ENCODE results near the gene VCL.
A peak's percentile ranks its signal among the peaks of the same experiment; 100 is the strongest.
"Not testable (repeated sequence)": the region's sequence is repeated elsewhere in the genome, so short reads cannot be mapped to it uniquely, and the experiment has no call there.

Gene VCL

DNA sequence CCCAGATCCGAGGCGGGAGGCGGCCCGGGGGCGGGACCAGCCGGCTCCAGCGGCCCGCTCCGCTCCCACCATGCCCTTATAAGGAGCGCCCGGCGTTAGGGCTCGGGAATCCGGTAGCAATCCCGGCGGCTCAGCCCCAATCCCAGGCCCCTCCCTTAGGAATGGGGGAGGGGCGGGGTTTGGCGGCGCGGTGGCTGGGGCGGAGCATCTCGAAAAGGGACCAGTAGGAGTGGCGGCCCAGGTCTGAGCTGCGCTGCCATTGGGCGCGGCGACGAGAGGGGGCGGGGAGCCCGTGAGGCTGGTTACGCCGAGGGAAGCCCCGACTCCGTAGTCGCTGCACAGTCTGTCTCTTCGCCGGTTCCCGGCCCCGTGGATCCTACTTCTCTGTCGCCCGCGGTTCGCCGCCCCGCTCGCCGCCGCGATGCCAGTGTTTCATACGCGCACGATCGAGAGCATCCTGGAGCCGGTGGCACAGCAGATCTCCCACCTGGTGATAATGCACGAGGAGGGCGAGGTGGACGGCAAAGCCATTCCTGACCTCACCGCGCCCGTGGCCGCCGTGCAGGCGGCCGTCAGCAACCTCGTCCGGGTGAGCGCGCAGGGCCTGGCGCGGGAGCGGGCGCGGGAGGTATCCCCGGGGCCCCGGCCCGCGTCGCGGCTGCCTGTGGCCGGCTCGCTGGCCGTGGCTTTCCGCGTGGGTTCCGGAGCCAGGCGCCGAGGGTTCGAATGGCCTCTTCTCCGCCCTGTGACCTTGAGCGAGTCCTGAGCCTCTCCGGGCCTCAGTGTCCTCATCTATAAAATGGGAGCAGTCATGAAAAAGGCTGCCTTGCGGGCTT is at the start of gene VCL:
TSS of gene VCL (plus strand) at position 330 of the 836 bp plus-strand sequence. CDS start at position 422, 92 bp downstream.
- Histone ChIP-seq H3K36me3 (ENCODE audit: insufficient read depth, low read length) (no peaks in the 10 kb centered on the region), H3K27me3 (ENCODE audit: control insufficient read depth in 1 of 2, insufficient read depth in 2 of 2, low read length in 2 of 2) (no peaks in the 10 kb centered on the region), H3K4me1 (ENCODE audit: insufficient read depth, low read length) (peaks cover 25% of the 10 kb centered on the region), H3K9ac (ENCODE audit: low read length) (peak within 1 kb of the TSS; percentile 99), H3K9me3 (ENCODE audit: low read length) (no peaks in the 10 kb centered on the region), H3K4me3 (ENCODE audit: low read depth in 1 of 2, low read length in 2 of 2) (peak within 1 kb of the TSS; percentile 97 to 100), H3K27ac (ENCODE audit: low read depth, low read length) (peak within 1 kb of the TSS; percentile 95)

DNA sequence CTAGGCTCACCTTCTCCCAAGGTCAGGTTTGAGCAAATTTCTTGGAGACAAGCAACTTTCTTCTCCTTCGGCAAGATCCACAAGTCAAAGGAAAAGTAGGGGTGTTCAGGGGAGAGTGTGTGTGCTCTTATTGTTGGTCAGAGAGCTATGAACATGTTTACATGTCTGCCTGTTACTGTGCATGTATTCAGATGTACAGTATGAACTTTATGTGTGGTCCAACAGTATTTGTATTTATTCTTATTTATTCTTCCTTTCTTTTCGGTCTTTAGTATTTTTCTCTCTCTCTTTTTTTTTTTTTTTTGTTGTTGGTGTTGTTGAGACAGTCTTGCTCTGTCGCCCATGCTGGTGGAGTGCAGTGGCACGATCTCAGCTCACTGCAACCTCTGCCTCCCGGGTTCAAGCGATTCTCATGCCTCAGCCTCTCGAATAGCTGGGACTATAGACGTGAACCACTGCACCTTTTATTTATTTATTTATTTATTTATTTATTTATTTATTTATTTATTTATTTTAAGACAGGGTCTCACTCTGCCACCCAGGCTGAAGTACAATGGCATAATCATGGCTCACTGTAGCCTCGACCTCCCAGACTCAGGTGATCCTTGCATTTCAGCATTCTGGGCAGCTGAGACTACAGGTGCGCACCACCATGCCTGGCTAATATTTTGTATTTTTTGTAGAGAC is 48.8 kb upstream of the VCL start:
- no peak overlapping the region for H3K9ac ChIP-seq (ENCODE audit: low read length)
- no peak overlapping the region for H3K27ac ChIP-seq (ENCODE audit: low read depth, low read length)
- H3K4me1 ChIP-seq (ENCODE audit: insufficient read depth, low read length), result no peaks in the 10 kb centered on the region
- H3K4me3 ChIP-seq (ENCODE audit: low read depth in 1 of 2, low read length in 2 of 2), result no peak overlapping the region
- H3K36me3 ChIP-seq (ENCODE audit: insufficient read depth, low read length), result no peaks in the 10 kb centered on the region
- H3K27me3 ChIP-seq (ENCODE audit: control insufficient read depth in 1 of 2, insufficient read depth in 2 of 2, low read length in 2 of 2), result no peaks in the 10 kb centered on the region
- H3K9me3 ChIP-seq (ENCODE audit: low read length), result no peaks in the 10 kb centered on the region

DNA sequence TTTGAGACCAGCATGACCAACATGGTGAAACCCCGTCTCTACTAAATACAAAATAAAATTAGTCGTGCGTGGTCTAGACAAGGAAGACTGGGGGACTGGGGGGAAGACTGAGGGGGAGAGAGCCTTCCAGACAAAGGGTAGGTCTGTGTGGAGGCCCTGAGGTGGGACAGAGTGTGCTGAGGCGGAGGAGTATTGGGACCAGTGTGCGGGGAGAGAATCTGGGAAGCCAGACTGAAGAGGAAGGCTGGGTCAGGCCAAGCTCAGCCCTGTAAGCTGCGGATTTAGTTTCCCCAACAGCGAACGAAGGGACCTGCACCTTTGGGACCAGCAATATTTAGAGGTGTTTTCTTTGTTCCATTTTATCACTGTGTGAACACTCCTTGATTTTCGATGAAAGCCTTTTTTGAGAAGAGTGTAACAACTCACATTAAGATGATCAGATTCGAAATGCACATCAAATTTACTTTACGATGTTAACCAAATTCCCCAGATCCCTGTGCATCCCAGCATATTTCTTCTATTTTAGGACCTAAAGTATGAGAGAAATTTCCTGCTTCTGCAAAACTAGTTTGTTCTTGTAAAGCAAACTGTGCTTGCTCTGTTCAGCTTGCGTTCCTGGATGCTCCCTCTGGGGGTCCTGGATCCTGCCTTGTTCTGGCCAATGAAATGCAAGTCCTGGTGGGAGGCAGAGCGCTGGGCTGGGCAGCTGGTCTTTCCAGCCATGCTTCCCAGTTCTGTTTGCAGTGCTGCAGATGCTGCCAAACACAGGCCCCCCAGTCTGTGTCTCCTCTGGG is 47.6 kb upstream of the VCL start:
- H3K4me1 ChIP-seq (ENCODE audit: insufficient read depth, low read length), result no peaks in the 10 kb centered on the region
- H3K36me3 ChIP-seq (ENCODE audit: insufficient read depth, low read length), result no peaks in the 10 kb centered on the region
- H3K27ac ChIP-seq (ENCODE audit: low read depth, low read length), result no peak overlapping the region

DNA sequence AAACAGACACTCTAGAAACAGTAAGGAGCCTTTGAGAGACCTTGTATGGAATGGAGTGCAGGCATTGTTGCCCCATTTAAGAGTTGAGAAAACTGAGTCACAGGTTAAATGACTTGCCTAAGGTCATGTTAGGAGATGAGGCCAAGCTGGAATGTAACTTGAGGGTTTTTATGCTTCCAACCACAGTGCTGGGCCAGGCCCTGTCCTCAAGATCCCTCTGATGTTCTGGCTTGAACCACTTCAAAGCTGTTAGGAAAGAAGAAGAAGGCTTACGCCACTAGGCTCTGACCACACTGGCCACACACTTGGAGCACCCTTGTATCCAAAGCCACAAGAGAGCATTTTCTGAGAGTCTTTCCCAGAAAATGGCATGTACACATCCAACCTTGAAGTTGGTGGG is 44.3 kb upstream of the VCL start:
- Histone ChIP-seq H3K9ac (ENCODE audit: low read length) (no peak overlapping the region), H3K4me3 (ENCODE audit: low read depth in 1 of 2, low read length in 2 of 2) (no peak overlapping the region)

More for the DNA sequence above, 47.6 kb upstream of the VCL start:
- Histone ChIP-seq H3K9ac (ENCODE audit: low read length) (no peak overlapping the region), H3K4me3 (ENCODE audit: low read depth in 1 of 2, low read length in 2 of 2) (no peak overlapping the region), H3K9me3 (ENCODE audit: low read length) (no peaks in the 10 kb centered on the region), H3K27me3 (ENCODE audit: control insufficient read depth in 1 of 2, insufficient read depth in 2 of 2, low read length in 2 of 2) (no peaks in the 10 kb centered on the region)

DNA sequence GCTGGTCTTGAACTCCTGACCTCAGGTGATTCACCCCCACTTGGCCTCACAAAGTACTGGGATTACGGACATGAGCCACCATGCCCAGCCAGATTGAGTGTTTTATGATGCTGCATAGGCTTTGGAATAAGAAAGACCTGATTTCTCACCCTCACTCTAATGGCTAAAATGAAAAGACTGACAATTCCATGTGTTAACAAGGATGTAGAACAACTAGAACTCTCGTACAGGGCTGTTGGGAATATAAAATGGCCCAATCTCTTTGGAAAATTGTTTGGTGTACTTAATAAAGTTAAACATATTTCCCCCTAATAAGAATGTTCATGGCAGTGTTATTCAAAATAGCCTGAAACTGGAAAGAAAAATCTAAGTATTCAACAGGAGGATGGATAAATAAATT is 43.2 kb upstream of the VCL start:
- H3K4me3 ChIP-seq (ENCODE audit: low read depth in 1 of 2, low read length in 2 of 2), result no peak overlapping the region

More for the DNA sequence above, 44.3 kb upstream of the VCL start:
- Histone ChIP-seq H3K36me3 (ENCODE audit: insufficient read depth, low read length) (no peaks in the 10 kb centered on the region), H3K4me1 (ENCODE audit: insufficient read depth, low read length) (peaks cover 9% of the 10 kb centered on the region), H3K9me3 (ENCODE audit: low read length) (no peaks in the 10 kb centered on the region), H3K27ac (ENCODE audit: low read depth, low read length) (no peak overlapping the region), H3K27me3 (ENCODE audit: control insufficient read depth in 1 of 2, insufficient read depth in 2 of 2, low read length in 2 of 2) (no peaks in the 10 kb centered on the region)

DNA sequence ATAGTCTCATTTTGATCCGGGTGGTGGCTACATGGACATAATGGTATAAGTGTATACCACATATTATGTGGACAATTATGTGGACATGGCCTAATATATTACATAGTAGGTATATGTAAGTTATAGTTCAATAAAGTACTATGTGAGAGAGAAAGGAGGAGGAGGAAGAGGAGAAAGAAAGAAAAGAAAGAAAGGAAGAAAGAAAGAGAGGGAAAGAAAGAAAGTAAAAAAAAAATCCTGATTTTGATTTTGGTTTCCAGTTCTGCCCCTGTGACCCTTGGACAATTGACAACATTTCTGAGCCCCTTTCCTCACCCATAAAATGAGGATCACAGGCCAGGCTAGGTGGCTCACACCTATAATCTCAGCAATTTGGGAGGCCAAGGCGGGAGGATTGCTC is 42.2 kb upstream of the VCL start:
- no peak overlapping the region for H3K9ac ChIP-seq (ENCODE audit: low read length)
- no peaks in the 10 kb centered on the region for H3K27me3 ChIP-seq (ENCODE audit: control insufficient read depth in 1 of 2, insufficient read depth in 2 of 2, low read length in 2 of 2)
- H3K9me3 ChIP-seq (ENCODE audit: low read length), result no peaks in the 10 kb centered on the region
- no peak overlapping the region for H3K4me3 ChIP-seq (ENCODE audit: low read depth in 1 of 2, low read length in 2 of 2)
- peaks cover 9% of the 10 kb centered on the region for H3K4me1 ChIP-seq (ENCODE audit: insufficient read depth, low read length)
- H3K36me3 ChIP-seq (ENCODE audit: insufficient read depth, low read length), result no peaks in the 10 kb centered on the region
- H3K27ac ChIP-seq (ENCODE audit: low read depth, low read length), result no peak overlapping the region

More for the DNA sequence above, 43.2 kb upstream of the VCL start:
- Histone ChIP-seq H3K27ac (ENCODE audit: low read depth, low read length) (no peak overlapping the region), H3K36me3 (ENCODE audit: insufficient read depth, low read length) (no peaks in the 10 kb centered on the region), H3K27me3 (ENCODE audit: control insufficient read depth in 1 of 2, insufficient read depth in 2 of 2, low read length in 2 of 2) (no peaks in the 10 kb centered on the region), H3K4me1 (ENCODE audit: insufficient read depth, low read length) (peaks cover 9% of the 10 kb centered on the region), H3K9ac (ENCODE audit: low read length) (no peak overlapping the region), H3K9me3 (ENCODE audit: low read length) (no peaks in the 10 kb centered on the region)

DNA sequence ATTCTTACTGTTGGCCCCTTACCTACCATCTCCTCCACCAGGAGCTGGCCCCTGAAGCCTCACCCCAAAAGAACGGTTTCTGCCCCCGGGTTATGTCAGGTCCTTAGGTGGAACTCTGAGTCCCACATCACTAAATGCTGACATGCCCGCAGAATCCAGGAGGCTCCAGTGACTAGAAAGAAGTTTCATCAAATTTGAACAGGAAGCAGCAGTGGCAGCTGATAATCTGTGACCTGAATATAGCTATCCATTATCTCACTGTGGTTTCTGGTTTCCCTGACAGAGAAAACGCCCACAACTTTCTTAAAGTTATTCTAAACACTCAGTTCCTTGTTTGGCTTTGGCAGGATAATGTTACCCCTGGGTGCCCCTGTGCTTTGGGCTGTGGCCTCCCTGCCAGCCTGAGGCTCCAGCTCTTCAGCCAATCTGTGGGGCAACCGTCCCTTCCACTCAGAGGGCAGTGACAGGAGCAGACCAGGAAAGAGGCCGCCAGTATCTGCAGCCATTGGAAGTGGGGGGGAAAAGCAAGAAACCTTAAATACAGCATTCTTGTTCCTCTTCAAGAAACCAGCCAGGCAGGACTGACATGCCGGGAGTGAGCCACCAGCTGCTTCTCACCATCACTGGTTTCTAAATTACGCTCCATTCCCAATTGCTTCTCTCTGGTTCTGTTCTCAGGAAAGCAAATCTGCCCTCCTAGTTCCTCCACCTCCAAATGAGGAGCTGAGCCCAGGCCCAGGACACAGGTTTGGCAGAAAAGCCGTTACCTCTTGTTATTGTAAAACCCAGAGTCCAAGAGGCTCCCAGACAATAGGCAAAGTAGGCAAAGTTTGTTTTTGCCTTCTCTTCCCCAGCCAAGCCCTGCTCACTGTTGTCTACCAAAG is 41.2 kb upstream of the VCL start:
- no peaks in the 10 kb centered on the region for H3K27me3 ChIP-seq (ENCODE audit: control insufficient read depth in 1 of 2, insufficient read depth in 2 of 2, low read length in 2 of 2)
- no peak overlapping the region for H3K9ac ChIP-seq (ENCODE audit: low read length)
- H3K36me3 ChIP-seq (ENCODE audit: insufficient read depth, low read length), result no peaks in the 10 kb centered on the region
- peak overlapping the region; percentile 35 for H3K27ac ChIP-seq (ENCODE audit: low read depth, low read length)
- peaks cover 9% of the 10 kb centered on the region for H3K4me1 ChIP-seq (ENCODE audit: insufficient read depth, low read length)
- no peaks in the 10 kb centered on the region for H3K9me3 ChIP-seq (ENCODE audit: low read length)
- peak overlapping the region in 1 of 2 donors; percentile 6 for H3K4me3 ChIP-seq (ENCODE audit: low read depth in 1 of 2, low read length in 2 of 2)

DNA sequence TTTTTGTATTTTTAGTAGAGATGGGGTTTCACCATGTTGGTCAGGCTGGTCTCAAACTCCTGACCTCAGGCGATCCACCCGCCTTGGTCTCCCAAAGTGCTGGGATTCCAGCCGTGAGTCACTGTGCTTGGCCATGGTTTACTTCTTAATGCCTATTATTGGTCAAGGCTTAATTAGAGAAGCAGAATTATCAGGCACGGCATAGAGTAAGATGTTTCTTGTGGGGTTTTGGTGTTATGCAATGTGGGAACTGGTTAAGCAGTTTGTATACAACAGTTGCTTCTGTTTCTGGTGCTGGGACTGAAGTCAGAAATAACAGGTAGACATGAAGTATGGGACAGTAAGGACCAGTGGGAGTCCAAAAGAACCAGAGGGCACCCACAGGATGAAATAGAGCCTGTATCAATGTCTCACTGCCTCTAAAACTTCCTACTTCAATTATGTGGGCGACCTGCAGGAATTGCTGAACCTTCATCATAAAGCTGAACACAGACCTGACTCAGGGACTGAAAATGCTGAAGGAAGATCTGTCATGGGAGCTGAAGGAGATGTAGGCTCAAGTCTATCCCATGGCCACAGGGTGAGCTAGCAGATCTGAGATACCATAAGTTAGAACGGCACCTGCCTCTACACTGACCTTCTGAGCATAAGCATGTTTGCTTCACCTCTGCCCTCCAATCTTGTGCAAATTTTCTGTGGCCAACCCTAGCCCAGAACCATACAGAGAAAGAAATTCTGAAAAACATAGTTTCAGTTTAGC is 38.3 kb upstream of the VCL start:
- Histone ChIP-seq H3K4me3 (ENCODE audit: low read depth in 1 of 2, low read length in 2 of 2) (no peak overlapping the region), H3K9ac (ENCODE audit: low read length) (no peak overlapping the region), H3K9me3 (ENCODE audit: low read length) (no peaks in the 10 kb centered on the region), H3K36me3 (ENCODE audit: insufficient read depth, low read length) (no peaks in the 10 kb centered on the region), H3K27me3 (ENCODE audit: control insufficient read depth in 1 of 2, insufficient read depth in 2 of 2, low read length in 2 of 2) (no peaks in the 10 kb centered on the region), H3K27ac (ENCODE audit: low read depth, low read length) (no peak overlapping the region), H3K4me1 (ENCODE audit: insufficient read depth, low read length) (peaks cover 9% of the 10 kb centered on the region)

DNA sequence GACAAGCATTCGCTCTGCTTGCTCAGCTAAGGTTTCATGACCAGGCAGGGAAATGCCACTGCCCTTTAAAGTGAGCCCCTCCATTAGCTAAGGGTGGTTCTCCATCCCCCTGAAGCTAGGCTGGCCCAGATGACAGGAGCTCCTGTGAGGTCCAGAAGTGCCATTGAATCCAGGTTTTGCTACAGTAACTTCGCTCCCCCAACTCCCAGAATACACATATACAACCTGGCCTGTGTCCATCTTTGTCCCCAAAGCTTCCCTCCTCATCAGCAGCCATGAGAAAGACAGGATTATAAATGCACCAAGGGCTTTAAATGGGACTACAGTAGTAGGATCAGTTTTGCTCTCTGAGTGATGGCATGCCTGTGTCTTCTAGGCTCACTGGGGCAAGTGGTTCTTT is 35.5 kb upstream of the VCL start:
- Histone ChIP-seq H3K27ac (ENCODE audit: low read depth, low read length) (no peak overlapping the region), H3K9me3 (ENCODE audit: low read length) (no peaks in the 10 kb centered on the region), H3K4me3 (ENCODE audit: low read depth in 1 of 2, low read length in 2 of 2) (no peak overlapping the region), H3K9ac (ENCODE audit: low read length) (no peak overlapping the region), H3K27me3 (ENCODE audit: control insufficient read depth in 1 of 2, insufficient read depth in 2 of 2, low read length in 2 of 2) (no peaks in the 10 kb centered on the region), H3K4me1 (ENCODE audit: insufficient read depth, low read length) (peaks cover 21% of the 10 kb centered on the region), H3K36me3 (ENCODE audit: insufficient read depth, low read length) (no peaks in the 10 kb centered on the region)

DNA sequence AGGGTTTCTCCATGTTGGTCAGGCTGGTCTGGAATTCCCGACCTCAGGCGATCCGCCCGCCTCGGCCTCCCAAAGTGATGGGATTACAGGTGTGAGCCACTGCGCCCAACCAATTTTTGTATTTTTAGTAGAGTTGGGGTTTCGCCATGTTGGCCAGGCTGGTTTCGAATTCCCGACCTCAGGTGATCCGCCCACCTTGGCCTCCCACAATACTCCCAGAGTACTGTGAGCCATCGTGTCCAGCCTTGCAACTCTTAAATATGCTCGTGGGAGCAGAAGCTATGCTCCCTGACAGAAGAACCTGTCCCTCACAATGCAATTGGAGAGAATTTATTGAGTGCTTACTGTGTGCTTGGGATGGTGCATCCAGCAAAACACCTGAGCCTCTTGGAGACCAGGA is 34.4 kb upstream of the VCL start:
- not testable (repeated sequence) for H3K27me3 ChIP-seq (ENCODE audit: control insufficient read depth in 1 of 2, insufficient read depth in 2 of 2, low read length in 2 of 2); H3K27ac ChIP-seq (ENCODE audit: low read depth, low read length); H3K4me3 ChIP-seq (ENCODE audit: low read depth in 1 of 2, low read length in 2 of 2); H3K36me3 ChIP-seq (ENCODE audit: insufficient read depth, low read length); H3K9ac ChIP-seq (ENCODE audit: low read length); H3K9me3 ChIP-seq (ENCODE audit: low read length)
- H3K4me1 ChIP-seq (ENCODE audit: insufficient read depth, low read length), result peaks cover 32% of the 10 kb centered on the region
